Bone marrow (tissue), 2 donors: ENCODE measurements around the gene GFPT2.

Experiments
- DNase-seq, 2 donors: peaks; one replicate each; lab custom pipeline; 2025; lab: John Stamatoyannopoulos, UW

The GFPT2 gene

DNA sequence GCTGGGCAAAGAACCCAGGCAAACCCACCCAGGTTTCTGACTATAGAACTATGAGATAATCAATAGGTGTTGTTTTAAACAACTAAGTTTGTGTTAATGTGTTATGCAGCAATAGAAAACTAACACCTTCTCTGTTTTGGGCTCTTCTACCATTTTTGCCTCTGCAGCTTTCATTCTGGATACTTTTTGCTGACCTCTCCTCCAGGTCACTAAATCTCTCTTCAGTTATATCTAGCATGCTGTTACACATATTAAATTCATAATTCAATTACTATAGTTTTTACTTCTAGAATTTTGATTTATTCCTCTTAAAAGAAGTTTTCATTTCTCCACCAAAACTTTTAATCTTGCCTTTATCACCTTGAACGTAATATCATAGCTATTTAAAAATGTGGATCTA lies 78.4 kb downstream of the GFPT2 start:
- no peak for DNase-seq

DNA sequence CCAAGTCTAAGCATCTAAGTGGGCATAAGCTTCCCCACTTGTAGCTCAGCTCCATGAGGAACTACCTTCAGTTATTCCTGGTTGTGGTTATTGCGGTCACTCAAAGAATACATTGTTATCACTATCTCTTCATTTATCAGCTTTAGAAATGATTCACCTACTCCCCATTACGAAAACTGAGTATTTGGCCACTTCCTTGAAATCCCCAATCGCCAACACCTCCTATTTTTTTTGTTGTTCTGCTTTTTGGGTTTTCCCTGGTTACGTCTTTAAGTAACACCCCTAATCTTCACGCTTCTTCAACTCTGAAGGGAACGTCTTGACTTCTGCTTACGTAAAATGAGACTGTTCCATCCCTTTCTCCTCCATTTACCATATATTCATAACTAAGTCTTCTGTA lies 81.9 kb downstream of the GFPT2 start:
- no peak for DNase-seq

DNA sequence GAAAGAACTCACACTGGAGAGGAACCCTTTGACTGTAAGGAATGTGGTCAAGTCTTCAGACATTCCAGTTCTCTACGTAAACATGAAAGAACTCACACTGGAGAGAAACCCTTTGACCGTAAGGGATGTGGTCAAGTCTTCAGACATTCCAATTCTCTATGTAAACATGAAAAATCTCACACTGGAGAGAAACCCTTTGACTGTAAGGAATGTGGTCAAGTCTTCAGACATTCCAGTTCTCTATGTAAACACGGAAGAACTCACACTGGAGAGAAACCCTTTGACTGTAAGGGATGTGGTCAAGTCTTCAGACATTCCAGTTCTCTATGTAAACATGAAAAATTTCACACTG lies 93.9 kb downstream of the GFPT2 start:
- DNase-seq = no peak

DNA sequence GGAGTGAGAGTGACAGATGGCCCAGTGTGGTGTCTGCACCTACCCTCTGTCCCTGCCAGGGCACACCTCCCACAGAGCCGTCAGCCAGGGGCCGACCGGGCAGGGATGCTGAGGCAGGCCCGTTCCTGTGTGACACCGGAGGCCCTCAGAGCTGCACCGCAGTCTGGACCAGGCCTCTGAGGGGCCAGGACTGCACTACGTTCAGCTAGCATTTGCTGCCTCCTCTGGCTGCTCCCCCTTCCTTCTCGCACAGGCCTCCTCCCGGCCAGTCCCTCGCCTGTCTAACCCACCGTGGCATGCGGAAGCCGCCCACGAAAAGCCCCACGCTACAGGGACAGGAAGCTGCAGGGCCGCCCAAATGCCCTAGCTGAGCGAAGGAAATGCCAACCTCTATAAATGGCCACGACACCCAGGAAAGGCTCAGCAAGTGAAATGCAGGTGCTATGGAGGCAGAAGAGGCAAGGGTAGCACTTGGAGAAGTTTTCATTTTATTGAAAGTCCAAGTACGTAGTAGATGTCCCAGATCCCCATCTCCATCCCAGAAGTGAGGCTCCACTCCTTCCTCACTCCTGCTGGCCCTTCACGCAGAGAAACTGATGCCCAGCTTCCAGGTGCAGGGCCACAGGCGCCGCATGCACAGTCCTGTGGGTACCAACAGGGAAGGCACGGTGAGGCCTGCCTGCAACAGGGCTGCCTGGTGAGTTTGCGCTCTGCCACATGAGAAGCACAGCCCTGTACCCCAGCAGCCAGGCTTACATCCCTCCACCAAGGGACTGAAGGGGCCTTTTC lies 99.9 kb downstream of the GFPT2 start:
- no peak for DNase-seq

DNA sequence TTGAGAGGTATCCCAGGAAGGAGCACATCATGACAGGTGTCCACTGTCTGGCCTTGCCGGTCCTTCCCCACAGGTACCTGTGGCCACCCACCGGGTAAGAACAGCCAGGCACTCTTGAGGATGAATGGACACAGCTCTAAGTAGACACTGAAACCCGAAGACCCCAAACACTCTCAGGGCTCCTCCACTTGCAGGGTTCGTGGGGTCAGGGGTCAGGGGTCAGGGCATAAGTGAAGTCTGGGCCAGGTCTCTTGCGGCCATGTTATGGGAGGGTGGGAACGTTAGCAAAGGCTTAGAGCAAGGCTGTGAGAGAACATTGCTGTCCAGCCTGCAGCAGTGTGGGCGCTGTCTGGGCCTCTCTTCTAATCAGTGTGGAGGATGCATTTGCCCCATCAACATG lies 101.2 kb downstream of the GFPT2 start:
- no peak for DNase-seq

DNA sequence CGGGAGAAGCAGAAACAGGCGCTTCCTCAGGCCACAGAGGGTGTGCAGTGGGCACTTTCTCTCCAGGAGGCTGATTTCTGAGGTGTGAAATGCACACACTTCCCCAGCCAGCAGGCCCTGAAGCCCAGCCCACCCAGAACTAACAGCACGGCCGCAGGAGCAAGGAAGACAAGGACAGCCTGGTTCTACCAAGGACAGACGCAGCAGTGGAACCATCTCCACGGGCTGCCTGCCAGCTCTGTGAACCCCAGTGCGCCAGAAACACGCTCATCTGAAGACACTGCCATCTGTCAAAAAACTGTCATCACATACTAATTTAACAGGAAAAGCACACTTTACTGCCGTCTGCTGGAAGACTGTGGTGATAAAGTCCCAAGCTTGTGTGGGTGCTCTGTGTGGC lies 102.0 kb downstream of the GFPT2 start:
- DNase-seq = no peak
